Colon (tissue), 2 donors: ENCODE measurements around the gene ADAT1.

Source experiments
- FAIRE-seq: peaks from 2 replicates; lab custom pipeline; 2012; peaks lifted over from hg19 to GRCh38; lab: Jason Lieb, UNC
- donor health status: control.
- donor health status: control.

ADAT1 gene

GRCh38 chr16:75576384-75576811, 46.7 kb downstream of the ADAT1 start:
- FAIRE-seq, result no peak

- no peak for FAIRE-seq
Measured at GRCh38 chr16:75575958-75576357, 47.1 kb downstream of the ADAT1 start.

- FAIRE-seq, result no peak
Measured at GRCh38 chr16:75573955-75574354, 49.1 kb downstream of the ADAT1 start.

GRCh38 chr16:75572864-75573542, 50.1 kb downstream of the ADAT1 start:
- FAIRE-seq, result no peak

GRCh38 chr16:75570396-75571065, 52.5 kb downstream of the ADAT1 start:
- no peak for FAIRE-seq

- no peak for FAIRE-seq
Measured at GRCh38 chr16:75567911-75568310, 55.2 kb downstream of the ADAT1 start.

- FAIRE-seq, result no peak
Measured at GRCh38 chr16:75566758-75567255, 56.3 kb downstream of the ADAT1 start.

- no peak for FAIRE-seq
Measured at GRCh38 chr16:75566040-75566757, 56.9 kb downstream of the ADAT1 start, which contains the start of gene GABARAPL2. Gene GABARAPL2 (plus strand): TSS chr16:75566379. CDS start chr16:75566487, 108 bp downstream.

GRCh38 chr16:75565640-75566039, 57.4 kb downstream of the ADAT1 start:
- FAIRE-seq, result no peak

- no peak for FAIRE-seq
Measured at GRCh38 chr16:75559564-75560372, 63.3 kb downstream of the ADAT1 start.

- no peak for FAIRE-seq
Measured at GRCh38 chr16:75558846-75559401, 64.2 kb downstream of the ADAT1 start.

- FAIRE-seq, result no peak
Measured at GRCh38 chr16:75556431-75556950, 66.6 kb downstream of the ADAT1 start.

- no peak for FAIRE-seq
Measured at GRCh38 chr16:75555707-75556430, 67.2 kb downstream of the ADAT1 start, which contains the start of gene TMEM231. Gene TMEM231 (minus strand): TSS chr16:75556252. CDS start chr16:75556209, 43 bp downstream.

GRCh38 chr16:75555213-75555706, 67.8 kb downstream of the ADAT1 start:
- FAIRE-seq, result no peak

- FAIRE-seq, result no peak
Measured at GRCh38 chr16:75552951-75553350, 70.1 kb downstream of the ADAT1 start.

- FAIRE-seq, result no peak
Measured at GRCh38 chr16:75550211-75550662, 72.8 kb downstream of the ADAT1 start.
